Activated T-cell treated with anti-CD3 and anti-CD28 coated beads for 4 hours (primary cell): Measurements from ENCODE around the gene LONP2.
"Not testable (repeated sequence)": the region's sequence is repeated elsewhere in the genome, so short reads cannot be mapped to it uniquely, and the experiment has no call there.

Experiments
- DNase-seq: peaks from one replicate; pipeline ENCODE4 v3.0.0-alpha.2; 2020

Gene LONP2

DNA sequence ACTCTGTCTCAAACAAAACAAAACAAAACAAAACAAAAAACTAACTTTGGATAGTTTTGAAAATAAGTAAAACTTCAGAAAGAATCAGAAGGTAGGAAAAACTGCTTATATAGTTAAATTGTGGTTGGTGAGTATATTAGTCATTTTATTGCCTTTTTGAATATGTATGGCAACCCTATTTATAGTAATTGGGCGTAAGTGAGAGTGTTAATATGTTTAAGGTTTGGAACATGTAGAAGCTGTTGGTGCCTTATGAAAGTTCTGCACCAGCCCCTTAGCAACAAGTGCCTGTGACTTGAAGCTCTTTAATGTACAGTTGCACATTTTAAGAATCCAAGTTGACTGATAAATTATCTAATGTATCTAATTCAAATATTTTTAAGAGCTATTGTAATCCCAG, 50.6 kb downstream of the LONP2 start:
- no peak for DNase-seq

DNA sequence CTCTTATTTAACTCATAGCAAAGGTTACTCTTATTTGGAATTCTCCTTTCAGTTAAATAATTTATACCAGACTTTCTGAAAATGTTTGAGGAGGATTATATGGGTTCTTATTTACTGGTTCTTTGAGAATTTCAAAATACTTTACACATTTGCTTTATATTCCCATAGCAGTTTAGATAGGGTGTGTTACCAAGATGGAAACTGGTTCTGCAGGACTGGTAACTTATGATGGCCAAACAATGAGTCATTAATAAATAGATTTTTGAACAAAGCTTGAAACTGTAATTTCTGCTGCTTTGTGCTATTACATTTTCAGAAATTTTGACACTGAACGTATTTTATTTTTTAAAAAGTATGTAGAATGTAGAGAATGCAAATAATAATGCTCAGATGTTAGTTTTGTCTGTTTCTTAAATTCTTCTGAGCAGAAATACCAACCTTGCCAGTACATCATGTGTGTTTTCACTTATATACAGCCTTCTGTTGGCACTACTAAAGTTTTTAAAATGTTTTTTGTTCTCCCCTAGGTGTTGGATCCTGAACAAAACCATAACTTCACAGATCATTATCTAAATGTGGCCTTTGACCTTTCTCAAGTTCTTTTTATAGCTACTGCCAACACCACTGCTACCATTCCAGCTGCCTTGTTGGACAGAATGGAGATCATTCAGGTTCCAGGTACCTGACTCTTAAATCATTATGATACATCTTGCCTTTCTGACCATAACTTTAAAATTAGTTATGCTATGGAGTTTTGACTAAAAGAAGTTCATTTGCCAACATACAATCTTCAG, 51.6 kb downstream of the LONP2 start:
- no peak for DNase-seq

DNA sequence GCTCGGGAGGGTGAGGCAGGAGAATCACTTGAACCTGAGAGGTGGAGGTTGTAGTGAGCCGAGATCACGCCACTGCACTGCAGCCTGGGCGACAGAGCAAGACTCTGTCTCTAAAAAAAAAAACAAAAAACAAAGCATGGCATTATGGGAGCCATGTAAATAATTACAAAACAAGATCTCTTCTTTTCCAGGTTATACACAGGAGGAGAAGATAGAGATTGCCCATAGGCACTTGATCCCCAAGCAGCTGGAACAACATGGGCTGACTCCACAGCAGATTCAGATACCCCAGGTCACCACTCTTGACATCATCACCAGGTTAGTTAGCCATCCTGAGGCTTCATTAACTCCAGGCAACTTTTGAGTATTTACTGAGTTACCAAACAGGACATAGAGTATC, 55.4 kb downstream of the LONP2 start:
- DNase-seq: no peak

DNA sequence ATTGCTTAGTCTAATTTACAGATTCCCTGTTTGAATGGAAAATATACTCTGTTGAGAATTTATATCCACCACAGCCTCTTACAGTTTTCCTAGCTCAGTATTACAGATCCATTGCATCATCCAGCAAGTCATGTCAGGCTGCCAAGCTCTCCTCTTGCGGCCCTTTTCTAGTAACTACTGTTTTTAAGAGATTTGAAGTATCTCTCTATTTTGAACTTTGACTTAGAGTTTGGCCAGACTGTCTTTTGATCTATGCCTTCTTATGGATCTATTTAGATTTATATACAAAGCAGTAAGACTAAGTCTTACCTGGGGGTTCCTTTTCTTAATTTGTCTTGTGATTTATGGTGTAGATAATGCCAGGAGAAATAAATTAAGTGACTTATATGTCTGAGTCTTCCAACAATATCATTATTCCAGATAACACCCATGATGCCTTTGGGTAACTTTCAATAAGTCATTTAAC, 56.3 kb downstream of the LONP2 start:
- no peak for DNase-seq

DNA sequence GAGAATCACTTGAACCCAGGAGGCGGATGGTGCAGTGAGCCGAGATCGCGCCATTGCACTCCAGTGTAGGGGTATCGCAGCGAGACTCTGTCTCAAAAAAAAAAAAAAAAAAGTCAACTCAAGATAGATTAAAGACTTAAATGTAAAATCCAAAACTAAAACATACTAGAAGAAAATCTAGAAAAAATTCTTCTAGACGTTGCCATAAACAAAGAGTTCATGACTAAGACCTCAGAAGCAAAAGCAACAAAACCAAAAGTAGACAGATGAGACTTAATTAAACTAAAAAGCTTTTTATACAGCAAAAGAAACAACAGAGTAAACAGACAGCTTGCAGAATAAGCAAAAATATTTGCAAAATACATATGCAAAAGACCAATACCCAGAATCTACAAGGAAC, 64.4 kb downstream of the LONP2 start:
- DNase-seq: no peak

DNA sequence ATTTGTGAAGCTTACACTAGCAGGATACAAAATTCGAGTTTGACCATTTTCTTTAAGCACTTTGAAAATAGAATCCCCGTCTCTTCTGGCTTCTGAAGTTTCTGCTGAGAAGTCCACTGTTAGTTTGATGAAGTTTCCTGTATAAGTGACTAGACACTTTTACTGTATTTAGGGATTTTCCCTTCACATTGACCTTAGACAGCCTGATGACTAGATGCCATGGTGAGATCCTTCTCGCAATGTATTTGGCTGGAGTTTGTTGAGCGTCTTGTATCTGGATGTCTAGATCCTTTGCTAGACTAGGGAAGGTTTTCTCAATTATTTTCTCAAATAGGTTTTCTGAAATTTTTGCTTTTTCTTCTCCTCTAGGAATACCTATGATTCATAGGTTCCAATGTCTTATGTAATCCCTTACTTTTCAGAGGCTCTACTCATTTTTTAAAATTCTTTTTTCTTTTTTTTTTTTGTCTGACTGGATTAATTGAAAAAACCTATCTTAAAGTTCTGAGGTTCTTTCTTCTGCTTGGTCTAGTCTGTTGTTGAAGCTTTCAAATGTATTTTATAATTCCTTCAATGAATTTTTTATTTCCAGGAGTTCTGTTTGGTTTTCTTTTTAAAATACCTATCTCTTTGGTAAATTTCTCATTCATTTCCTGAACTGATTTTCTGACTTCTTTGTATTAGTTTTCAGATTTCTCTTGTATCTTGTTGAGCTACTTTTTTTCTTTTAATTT, 67.0 kb downstream of the LONP2 start:
- no peak for DNase-seq

DNA sequence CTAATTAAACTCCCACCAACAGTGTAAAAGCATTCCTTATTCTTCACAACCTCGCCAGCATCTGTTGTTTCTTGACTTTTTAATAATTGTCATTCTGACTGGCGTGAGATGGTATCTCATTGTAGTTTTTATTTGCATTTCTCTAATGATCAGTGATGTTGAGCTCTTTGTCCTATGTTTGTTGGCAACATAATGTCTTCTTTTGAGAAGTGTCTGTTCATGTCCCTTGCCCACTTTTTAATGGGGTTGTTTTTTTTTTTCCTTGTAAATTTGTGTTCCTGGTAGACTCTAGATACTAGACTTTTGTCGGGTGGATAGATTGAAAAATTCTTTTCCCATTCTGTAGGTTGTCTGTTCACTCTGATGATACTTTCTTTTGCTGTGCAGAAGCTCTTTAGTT, 69.8 kb downstream of the LONP2 start:
- not testable (repeated sequence) for DNase-seq

DNA sequence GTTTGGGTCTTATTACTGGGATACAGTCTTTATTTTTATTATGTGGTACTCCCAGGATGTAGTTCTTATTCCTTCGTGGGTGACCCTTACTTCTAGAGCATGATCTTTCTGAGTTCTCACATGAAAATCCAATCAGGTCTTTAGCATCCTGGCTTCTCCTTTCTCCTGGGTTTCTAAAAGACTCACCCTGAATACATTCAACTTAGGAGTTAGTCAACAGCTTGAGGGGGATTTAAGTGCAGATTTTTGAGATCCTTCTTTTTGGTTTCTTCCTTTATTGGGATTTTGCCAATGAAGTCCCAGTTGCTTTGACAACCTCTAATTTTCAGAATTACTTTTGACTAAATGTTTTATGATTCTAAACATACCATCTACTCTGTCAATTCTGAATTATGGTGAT, 72.9 kb downstream of the LONP2 start:
- DNase-seq: no peak

DNA sequence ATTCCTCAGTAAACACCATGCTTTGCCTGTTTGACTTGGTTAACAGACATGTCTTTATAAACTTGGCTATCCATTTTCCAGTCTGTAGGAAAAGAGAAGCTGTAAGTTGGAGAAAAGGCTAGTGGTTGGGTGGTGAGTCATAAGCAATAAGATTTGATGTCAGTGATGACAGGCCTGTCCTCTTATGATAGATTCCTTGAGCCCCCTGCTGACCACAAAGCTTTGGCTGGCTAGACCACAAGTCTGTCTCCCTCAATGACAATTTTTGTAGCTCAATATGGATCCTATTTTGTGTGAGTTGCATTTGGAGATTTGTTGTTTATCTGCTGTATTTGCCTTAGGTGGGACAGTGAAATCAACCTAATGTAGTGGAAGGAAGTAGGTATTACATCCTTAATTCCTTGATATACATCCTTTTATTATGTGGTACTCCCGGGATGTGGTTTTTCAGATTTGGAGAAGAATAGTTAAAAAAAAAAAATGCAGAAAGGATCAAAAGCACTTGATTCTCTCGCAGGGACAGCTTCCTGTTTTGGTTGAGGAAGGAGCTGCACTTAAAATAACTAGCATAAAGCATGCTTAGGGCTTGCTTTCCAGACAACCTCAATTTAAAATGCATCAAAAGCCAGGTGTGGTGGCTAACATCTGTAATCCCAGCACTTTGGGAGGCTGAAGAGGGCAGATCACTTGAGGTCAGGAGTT, 73.7 kb downstream of the LONP2 start:
- DNase-seq: no peak

DNA sequence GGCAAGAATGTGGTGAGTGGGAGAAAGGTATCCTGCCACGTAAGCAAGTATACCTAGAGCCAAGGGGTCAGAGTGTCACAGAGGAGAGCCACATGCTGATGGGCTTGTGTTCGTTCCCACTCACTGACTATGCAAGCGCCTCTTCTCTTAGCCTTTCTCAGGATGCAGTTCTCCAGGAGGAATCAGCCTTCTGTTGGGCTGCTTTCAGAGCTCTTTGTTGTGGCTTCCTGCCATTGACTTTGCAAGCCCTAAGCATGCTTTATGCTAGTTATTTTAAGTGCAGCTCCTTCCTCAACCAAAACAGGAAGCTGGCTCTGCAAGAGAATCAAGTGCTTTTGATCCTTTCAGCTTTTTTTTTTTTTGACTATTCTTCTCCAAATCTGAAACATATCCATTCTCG, 74.5 kb downstream of the LONP2 start:
- DNase-seq: peak; percentile 10

DNA sequence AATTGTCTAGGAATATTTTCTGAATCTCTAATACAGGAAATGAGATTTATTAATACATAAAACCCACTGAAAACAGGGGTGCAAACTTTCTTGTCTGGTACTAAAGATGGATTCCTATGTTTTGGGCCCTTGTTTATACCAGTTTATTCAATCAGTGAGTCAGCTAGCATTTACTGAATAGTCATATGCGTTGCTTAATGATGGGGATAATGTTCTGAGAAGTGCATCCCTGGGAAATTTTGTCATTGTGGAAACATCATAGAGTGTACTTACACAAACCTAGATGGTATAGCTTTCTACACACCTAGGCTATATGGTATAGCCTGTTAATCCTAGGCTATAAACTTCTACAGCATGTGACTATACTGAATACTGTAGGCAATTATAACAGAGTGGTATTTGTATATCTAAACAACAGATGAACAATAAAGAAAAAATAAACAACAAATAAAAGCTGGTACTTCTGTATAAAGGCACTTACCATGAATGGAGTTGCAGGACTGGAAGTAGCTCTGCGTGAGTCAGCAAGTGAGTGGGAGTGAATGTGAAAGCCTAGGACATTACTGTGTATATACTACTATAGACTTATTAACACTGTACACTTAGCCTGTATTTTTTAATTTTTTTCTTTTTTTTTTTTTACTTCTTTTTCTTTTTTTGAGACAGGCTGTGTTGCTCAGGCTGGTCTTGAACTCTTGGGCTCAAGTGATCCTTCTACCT, 77.4 kb downstream of the LONP2 start:
- DNase-seq: no peak

DNA sequence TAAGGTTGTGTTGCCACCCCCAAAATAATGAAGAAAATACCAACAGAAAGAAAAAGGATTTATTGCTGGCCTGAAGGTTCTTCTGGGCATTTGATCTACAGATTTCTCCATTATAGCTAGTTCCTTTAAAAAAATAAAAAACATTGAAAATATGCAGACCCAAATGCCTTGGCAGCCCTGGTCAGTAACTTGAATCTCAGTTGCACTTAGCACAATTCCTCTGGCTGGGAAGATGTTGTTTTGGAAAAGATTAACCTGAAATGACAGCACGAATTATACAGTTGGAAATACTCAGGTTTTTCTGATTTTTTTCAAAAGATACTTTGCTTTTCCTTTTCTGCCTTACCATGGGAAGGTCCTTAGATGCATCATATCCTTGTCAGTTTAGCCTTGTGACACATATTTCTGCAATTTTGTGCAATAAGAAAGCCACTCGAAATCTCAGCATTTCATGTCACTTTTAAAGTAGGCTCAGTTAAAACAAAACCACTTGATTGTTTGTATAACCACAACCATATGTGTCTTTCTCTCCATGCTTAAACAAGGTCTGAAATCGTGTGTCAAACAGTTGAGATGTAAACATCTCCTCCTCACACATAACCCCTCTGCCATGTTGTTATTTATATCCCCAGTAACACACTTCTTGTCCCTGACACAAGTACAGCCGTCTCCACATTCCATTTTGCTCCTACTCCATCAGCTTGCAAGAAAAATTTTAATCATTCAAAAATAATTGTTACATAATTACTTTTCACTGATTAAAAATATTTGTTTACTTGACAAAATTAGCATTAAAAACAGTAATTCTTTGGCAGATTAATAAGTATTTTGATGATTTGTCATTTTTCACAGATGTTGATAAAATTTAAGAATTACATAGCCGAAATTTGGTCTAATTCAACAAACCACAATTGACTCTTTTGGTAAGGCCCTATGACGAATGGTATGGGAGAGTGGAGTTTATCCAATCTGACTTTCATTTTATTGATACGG, 80.0 kb downstream of the LONP2 start:
- DNase-seq: no peak

DNA sequence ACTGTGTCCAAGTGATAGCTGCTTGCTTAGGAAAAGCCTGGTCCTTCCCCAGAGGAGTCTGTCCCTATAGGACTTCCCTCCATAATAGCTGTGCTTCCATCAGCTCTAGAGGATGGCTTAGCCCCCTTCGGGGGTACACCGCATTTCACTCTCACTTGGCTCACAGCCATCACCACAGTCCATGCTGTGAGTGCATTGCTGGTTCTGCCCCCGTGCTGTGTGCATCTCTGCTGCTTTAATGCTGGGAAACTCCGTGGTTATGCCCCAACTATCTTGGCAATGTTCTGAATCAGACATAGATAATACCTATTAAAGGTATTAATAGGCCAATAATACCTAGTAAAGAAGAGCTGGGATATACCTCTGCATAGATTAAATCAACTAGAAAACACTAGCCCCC, 82.8 kb downstream of the LONP2 start:
- DNase-seq: no peak

DNA sequence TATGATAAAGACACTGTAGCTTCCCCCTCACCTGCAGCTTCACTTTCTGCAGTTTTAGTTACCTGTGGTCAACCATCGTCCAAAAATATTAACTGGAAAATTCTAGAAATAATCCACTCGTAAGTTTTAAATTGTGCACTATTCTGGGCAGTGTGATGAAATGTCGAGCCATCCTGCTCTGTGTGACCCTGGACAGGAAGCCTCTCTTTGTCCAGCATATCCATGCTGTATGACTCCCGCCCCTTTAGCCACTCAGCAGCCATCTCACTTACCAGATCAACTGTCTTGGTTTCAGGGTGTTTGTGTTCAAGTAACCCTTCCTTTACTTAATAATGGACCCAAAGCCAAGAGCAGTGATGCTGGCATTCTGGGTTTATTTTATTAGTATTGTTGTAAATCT, 85.0 kb downstream of the LONP2 start:
- no peak for DNase-seq

DNA sequence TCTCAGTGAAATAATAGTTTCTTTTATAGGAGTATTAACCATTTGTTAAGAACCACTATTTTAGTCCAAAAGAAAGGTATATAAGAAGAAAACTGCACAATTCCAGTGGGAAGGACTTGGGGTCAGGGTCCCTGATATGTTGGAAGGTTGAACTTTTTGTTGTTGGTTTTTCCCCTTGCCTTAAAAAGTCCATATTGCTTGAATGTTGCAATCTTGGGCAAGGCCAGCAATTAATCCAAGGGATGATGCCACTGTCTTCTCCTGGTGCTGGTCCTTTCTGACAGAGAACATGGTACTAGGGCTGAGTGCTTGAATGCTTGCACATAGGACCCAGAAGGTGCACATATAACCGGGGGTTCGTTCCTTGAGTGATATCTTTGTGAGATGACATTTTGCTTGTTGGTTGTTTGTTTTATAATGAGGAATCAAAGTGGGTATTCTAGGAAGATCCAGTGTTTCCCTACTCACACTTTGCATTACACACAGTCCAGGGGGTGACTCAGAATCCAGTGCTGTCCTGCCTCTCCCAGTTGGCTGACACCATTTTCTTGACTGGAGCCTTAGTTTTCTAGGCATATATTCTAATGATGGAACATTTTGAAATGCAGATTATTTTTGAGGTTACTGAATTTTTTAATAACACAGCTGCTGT, 86.2 kb downstream of the LONP2 start:
- no peak for DNase-seq

DNA sequence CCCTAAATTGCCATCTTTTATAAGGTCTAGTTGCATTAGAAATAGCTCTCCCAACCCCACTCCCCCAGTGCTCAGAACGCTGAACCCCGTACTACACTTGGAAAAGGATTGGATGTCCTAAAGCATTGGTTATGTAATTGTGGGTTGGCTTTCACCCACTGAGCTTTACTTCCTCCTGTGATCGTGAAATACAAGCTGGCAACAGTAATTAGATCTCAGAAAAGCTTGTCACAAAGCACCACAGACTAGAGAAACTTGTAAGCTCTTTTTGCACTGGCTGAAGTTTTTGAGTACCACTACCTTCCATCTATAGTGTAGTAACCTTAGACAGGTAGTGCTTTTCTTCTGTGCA, 86.7 kb downstream of the LONP2 start:
- no peak for DNase-seq

DNA sequence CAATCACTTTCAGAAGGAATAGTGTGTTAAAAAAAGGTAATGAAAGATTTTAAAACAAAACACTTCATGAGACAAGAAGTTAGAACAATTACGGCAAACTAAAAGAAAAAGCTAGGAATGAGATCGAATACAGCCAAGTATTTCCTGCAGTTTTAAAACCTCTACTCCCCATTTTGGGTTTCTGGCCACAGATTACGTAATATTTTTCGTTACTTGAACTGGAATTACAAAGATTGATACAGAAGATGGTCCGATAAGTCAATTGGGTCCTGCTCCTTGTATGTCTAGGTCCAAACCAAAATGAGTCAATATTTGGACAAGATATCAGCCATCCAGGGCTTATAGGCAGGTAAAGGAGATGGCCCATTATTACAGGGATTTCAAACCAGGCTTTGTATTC, 88.9 kb downstream of the LONP2 start:
- DNase-seq: no peak

DNA sequence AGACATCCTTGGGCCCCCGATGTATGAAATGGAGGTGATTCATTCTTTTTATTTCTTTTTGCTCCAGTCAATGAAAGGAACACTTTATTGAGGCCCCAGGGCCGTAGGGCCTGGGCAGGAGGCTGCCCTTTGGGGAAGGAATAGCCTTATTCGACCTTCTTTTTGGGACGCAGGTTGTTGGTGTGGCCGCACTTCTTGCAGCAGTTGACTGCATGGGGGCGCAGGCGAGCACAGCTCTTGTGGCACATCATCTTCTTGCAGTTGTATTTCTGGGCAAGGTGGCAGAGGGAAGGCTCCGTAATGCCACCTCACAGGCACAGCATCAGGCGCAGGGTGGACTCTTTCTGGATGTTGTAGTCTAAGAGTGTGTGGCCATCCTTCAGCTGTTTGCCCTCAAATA, 90.2 kb downstream of the LONP2 start:
- DNase-seq: no peak

DNA sequence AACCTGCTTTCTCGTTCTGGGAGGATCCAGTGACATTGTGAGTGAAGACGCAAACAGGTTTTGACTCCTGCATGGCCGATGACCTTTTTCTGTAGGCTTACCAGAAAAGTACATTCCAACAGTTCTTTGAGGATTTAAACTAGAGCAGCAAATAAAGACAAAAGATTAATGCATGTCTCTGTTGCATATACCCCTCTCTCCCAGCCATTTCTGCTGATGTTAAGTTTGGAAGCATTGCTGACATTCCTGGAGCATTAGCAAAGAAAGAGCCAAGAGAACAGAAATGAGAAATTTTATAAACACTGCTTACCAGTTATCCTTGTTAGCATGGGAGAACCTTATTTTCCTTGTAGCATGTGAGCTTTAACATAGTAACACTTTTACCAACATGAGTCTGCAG, 91.9 kb downstream of the LONP2 start:
- DNase-seq: no peak

DNA sequence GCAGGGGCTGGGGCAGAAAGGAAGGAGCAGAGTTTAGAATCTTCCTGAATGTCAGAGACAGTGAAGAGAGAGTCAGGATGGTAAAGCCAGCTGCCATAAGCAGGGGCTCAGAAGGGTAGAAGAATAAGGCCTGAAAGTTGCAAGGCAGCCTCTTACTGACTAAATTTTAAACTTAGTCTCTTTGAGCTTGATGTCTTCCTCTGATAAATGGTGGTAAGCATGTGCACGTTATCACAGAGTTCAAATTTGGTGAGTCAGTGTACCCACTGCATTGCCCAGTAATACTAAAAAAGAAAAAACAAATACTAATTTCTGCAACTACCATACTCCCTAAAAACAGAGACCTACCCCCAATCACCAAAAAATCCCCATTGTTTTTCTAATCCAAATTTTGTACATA, 96.0 kb downstream of the LONP2 start:
- DNase-seq: no peak

DNA sequence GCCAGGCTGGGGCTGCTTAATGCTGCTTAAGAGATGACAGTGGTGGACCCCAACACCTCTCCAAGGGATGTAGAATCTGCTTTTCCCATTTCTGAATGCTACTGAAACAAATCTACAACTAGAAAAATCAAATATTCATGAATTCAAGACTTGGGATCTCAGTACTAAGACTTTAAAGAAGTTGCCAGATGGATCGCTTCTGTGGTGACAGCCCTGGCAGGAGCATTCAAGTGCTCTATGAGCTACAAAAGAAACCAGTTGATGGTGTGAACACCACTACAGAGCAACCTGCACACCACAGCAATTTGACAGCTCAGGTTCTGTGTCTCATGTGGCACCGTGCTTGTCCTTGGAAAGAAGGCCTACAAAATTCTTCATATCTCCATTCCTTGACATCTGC, 98.5 kb downstream of the LONP2 start:
- no peak for DNase-seq
